Sigmoid colon (tissue), 7 donors: ENCODE data around the gene VMP1. TPM values are rescaled to one million over a fixed set of nuclear protein-coding genes. Genes with fewer than 3 reads are reported as not detected.

Experiments
- DNase-seq: peaks from one replicate; pipeline ENCODE4 v3.0.0-alpha.2; 2019
- H3K27ac ChIP-seq, 4 donors: fragments of 200-600 bp; sonication (generic); one replicate each; pipeline ENCODE4 v1.5.1; 2016 to 2019; ENCODE audit warnings: mild to moderate bottlenecking in 1 of 4
- H3K27me3 ChIP-seq, 3 donors: fragments of 200-600 bp; sonication (generic); one replicate each; pipeline ENCODE4 v1.5.1; 2019; ENCODE audit warnings: mild to moderate bottlenecking in 1 of 3
- H3K36me3 ChIP-seq, 4 donors: fragments of 200-600 bp; sonication (generic); one replicate each; pipeline ENCODE4 v1.5.1; 2016 to 2019
- H3K4me1 ChIP-seq, 4 donors: fragments of 200-600 bp; sonication (generic); one replicate each; pipeline ENCODE4 v1.5.1; 2017 to 2019
- H3K4me3 ChIP-seq, 4 donors: fragments of 200-600 bp; sonication (generic); one replicate each; pipeline ENCODE4 v1.5.1; 2017 to 2019; ENCODE audit warnings: mild to moderate bottlenecking in 2 of 4, moderate library complexity in 1 of 4
- H3K9me3 ChIP-seq, 4 donors: fragments of 200-600 bp in 3 of 4; sonication (generic) in 3 of 4; one replicate each; pipeline versions ENCODE4 v1.5.1 to v1.6.1; 2013 to 2019
- CTCF ChIP-seq, 4 experiments: fragments of 450-650 bp in 3 of 4; fragments of 200-600 bp in 1 of 4; IDR thresholded peaks; one replicate each; pipeline ENCODE4 v1.5.1; 2016 to 2019; ENCODE audit warnings: antibody characterized with exemption in 4 of 4, mild to moderate bottlenecking in 3 of 4, moderate library complexity in 2 of 4
- EP300 ChIP-seq, 4 donors: sonication (generic); formaldehyde crosslinking; IDR thresholded peaks; one replicate each; pipeline ENCODE4 v1.6.1; 2017; ENCODE audit warnings: antibody characterized with exemption in 4 of 4
- POLR2A ChIP-seq, 2 donors: fragments of 450-650 bp; IDR thresholded peaks; one replicate each; pipeline ENCODE4 v1.6.1; 2016; ENCODE audit warnings: antibody characterized with exemption in 2 of 2, mild to moderate bottlenecking in 2 of 2, moderate library complexity in 2 of 2
- POLR2AphosphoS5 ChIP-seq, 4 donors: sonication (generic); formaldehyde crosslinking; IDR thresholded peaks; one replicate each; pipeline ENCODE4 v1.6.1; 2017; ENCODE audit warnings: antibody characterized with exemption in 4 of 4
- WGBS, 2 donors: extraction: QIAGEN DNeasy Blood & Tissue Kit; methylation state at CpG; one replicate each; pipeline ENCODE4 v1.1.7; 2013; 5-methylcytosine and 5-hydroxymethylcytosine counted together
- intact Hi-C: fragments of 100-400 bp; cut with DNase I; formaldehyde crosslinking; loops from one replicate; pipeline ENCODE4 v1.15.1; 2023
- polyA plus RNA-seq, 3 donors: library from polyadenylated mRNA; stranded (reverse); fragments of 200-250 nt; gene quantifications; one replicate each; pipeline ENCODE4 v1.2.3, GENCODE V29; 2013
- total RNA-seq, 4 donors: library from RNA; depleted of rRNA; stranded (reverse); fragments of >200 nt; gene quantifications; one replicate each; pipeline ENCODE4 v1.1.0, GENCODE V29; 2016
- donor health status: healthy with polysubstance abuse.
- donor health status: Bipolar disorder and iron deficiency.
- donor health status: healthy.

Gene VMP1
- total and polyA plus RNA-seq, 7 donors: 26.1 to 247 (median 132) TPM

- intact Hi-C loops: no loop called here
- no peak overlapping the region for H3K27ac ChIP-seq
- peaks cover 0 to 34% (median 7%) of the 10 kb centered on the region in 4 donors for H3K36me3 ChIP-seq
- WGBS, 2 donors: 76 to 90% methylated on average over 2 of the region's 2 CpGs
- H3K4me3 ChIP-seq: no peak overlapping the region
- no peak for DNase-seq
- no peak for TF ChIP-seq POLR2AphosphoS5 (IDR thresholded peaks at IDR 0.05)
- no peaks in the 10 kb centered on the region for H3K27me3 ChIP-seq
- peaks cover 0 to 31% (median 5%) of the 10 kb centered on the region in 4 donors for H3K4me1 ChIP-seq
- H3K9me3 ChIP-seq: no peaks in the 10 kb centered on the region
Measured at GRCh38 chr17:59733697-59734096, 26.2 kb downstream of the VMP1 start.

GRCh38 chr17:59734226-59734625 lies 26.8 kb downstream of the VMP1 start:
- no peak for TF ChIP-seq EP300 (IDR thresholded peaks at IDR 0.05)
- TF ChIP-seq POLR2A (IDR thresholded peaks at IDR 0.05): no peak
- TF ChIP-seq CTCF (IDR thresholded peaks at IDR 0.05): no peak
- TF ChIP-seq POLR2AphosphoS5 (IDR thresholded peaks at IDR 0.05): no peak
- H3K4me1 ChIP-seq: peaks cover 0 to 27% (median 5%) of the 10 kb centered on the region in 4 donors

GRCh38 chr17:59737324-59737723 lies 29.9 kb downstream of the VMP1 start:
- H3K36me3 ChIP-seq: peaks cover 0 to 56% (median 9%) of the 10 kb centered on the region in 4 donors
- TF ChIP-seq CTCF (IDR thresholded peaks at IDR 0.05) (no peak), POLR2A (IDR thresholded peaks at IDR 0.05) (no peak), POLR2AphosphoS5 (IDR thresholded peaks at IDR 0.05) (no peak), EP300 (IDR thresholded peaks at IDR 0.05) (no peak)
- no peak for DNase-seq

More at GRCh38 chr17:59734226-59734625, 26.8 kb downstream of the VMP1 start:
- no peak overlapping the region for H3K27ac ChIP-seq
- no peak for DNase-seq
- intact Hi-C loops: no loop called here
- no peaks in the 10 kb centered on the region for H3K27me3 ChIP-seq
- no peak overlapping the region for H3K4me3 ChIP-seq
- 24 to 76% methylated on average over 5 of the region's 5 CpGs for WGBS, 2 donors
- peaks cover 0 to 39% (median 7%) of the 10 kb centered on the region in 4 donors for H3K36me3 ChIP-seq
- no peaks in the 10 kb centered on the region for H3K9me3 ChIP-seq

DNA sequence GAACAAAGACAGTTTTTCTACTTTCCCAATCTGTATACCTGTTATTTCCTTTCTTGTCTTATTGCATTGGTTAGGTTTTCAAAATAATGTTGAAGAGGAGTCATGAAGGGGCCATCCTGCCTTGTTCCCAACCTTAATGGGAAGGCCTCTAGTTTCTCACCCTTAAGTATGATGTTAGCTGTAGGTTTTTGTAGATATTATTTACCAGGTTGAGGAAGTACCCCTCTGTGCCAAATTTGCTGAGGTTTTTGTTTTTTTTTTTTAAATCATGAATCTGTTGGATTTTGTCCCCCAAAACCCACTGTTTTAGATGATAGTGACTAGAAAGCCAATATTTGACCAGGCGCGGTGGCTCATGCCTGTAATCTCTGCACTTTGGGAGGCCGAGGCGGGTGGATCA lies 36.4 kb downstream of the VMP1 start:
- intact Hi-C loops: loop anchor here (10.0 kb wide), 2 partner anchors 221 to 291 kb away; partner anchors contain the start of gene RNFT1
- Histone ChIP-seq H3K36me3 (peaks cover 0 to 25% (median 2%) of the 10 kb centered on the region in 4 donors), H3K27me3 (no peaks in the 10 kb centered on the region), H3K27ac (no peak overlapping the region), H3K4me3 (no peak overlapping the region), H3K4me1 (no peaks in the 10 kb centered on the region), H3K9me3 (no peaks in the 10 kb centered on the region)
- TF ChIP-seq POLR2AphosphoS5 (IDR thresholded peaks at IDR 0.05): no peak
- no peak for TF ChIP-seq CTCF (IDR thresholded peaks at IDR 0.05)
- no peak for TF ChIP-seq POLR2A (IDR thresholded peaks at IDR 0.05)
- 94 to 96% methylated on average over 4 of the region's 4 CpGs for WGBS, 2 donors
- DNase-seq: no peak

More at GRCh38 chr17:59737324-59737723, 29.9 kb downstream of the VMP1 start:
- Histone ChIP-seq H3K27ac (no peak overlapping the region), H3K9me3 (no peaks in the 10 kb centered on the region), H3K4me3 (no peak overlapping the region), H3K27me3 (no peaks in the 10 kb centered on the region), H3K4me1 (no peaks in the 10 kb centered on the region)
- WGBS, 2 donors: 35 to 76% methylated on average over 3 of the region's 3 CpGs
- intact Hi-C loops: no loop called here

DNA sequence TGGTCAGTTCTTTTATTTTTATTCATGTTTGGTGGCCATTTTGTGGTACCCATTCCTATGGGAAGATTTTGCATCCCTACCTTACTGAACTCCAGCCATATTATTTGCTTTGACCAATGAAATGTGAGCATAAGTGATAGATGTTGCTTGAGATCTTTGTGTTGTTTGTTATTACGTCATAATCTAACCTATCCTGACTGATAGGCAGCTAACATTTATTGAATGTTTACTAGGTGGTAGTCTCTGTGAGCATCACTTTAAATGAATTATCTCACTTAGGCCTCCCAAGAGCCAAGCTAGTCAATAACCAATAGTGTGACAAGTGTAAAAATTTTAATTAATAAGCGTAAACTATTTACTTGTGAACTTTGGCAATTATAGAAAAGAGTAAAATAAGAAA lies 37.6 kb downstream of the VMP1 start:
- intact Hi-C loops: loop anchor here (10.0 kb wide), 2 partner anchors 220 to 290 kb away; partner anchors contain the start of gene RNFT1
- Histone ChIP-seq H3K9me3 (no peaks in the 10 kb centered on the region), H3K27me3 (no peaks in the 10 kb centered on the region), H3K4me3 (no peak overlapping the region), H3K4me1 (no peaks in the 10 kb centered on the region), H3K27ac (no peak overlapping the region), H3K36me3 (peaks cover 0 to 18% (median 2%) of the 10 kb centered on the region in 4 donors)
- 96 to 97% methylated on average over 2 of the region's 2 CpGs for WGBS, 2 donors
- no peak for DNase-seq
- TF ChIP-seq CTCF (IDR thresholded peaks at IDR 0.05): no peak
- TF ChIP-seq POLR2AphosphoS5 (IDR thresholded peaks at IDR 0.05): no peak
- TF ChIP-seq POLR2A (IDR thresholded peaks at IDR 0.05): no peak
- TF ChIP-seq EP300 (IDR thresholded peaks at IDR 0.05): no peak
